ENCODE data around the gene LTBP1.

LTBP1 gene

GRCh38 chr2:33314541-33314940 lies 367.8 kb downstream of the LTBP1 start:
- intact Hi-C loops (cut with DNase I; ENCODE audit: low total_unique reads), result no loop called here
- H3K27ac ChIP-seq, result peak overlapping the region; percentile 62 to 66

DNA sequence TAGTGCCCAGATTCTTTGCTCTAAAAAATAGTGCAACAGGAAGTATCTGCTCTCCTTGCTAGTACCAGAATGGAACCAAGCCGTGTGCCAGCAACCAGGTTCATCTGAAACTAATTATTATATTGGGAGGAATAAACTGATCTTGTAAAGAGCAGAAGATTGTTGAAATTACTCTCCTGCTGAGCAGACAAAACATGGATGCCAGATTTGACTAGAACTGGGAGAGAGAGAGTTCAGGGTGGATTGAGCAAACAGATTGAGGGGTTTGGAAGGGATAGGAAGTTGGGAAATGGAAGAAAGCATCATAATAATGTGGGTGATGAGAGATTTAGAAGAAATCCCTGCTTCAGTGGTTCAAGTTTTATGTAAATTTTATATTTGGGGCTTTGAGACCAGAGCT lies 369.6 kb downstream of the LTBP1 start:
- Histone ChIP-seq H3K36me3 (peaks cover 24 to 34% (median 27%) of the 10 kb centered on the region in 3 donors), H3K27me3 (no peaks in the 10 kb centered on the region), H3K9me3 (no peaks in the 10 kb centered on the region), H3K4me3 (no peak overlapping the region), H3K27ac (peak overlapping the region in 1 of 2 donors; percentile 66), H3K4me1 (peaks cover 0 to 73% (median 22%) of the 10 kb centered on the region in 4 donors)
- intact Hi-C loops (cut with DNase I; ENCODE audit: low total_unique reads), result no loop called here
- TF ChIP-seq CTCF (IDR thresholded peaks at IDR 0.05), result no peak
- DNase-seq, result no peak

More at GRCh38 chr2:33314541-33314940, 367.8 kb downstream of the LTBP1 start:
- no peaks in the 10 kb centered on the region for H3K27me3 ChIP-seq
- no peak for DNase-seq
- H3K4me3 ChIP-seq, result no peak overlapping the region
- no peak for TF ChIP-seq CTCF (IDR thresholded peaks at IDR 0.05)
- peaks cover 0 to 63% (median 20%) of the 10 kb centered on the region in 4 donors for H3K4me1 ChIP-seq
- no peaks in the 10 kb centered on the region for H3K9me3 ChIP-seq
- peaks cover 30 to 44% (median 32%) of the 10 kb centered on the region in 3 donors for H3K36me3 ChIP-seq

- TF ChIP-seq CTCF (IDR thresholded peaks at IDR 0.05), result no peak
- H3K9me3 ChIP-seq, result no peaks in the 10 kb centered on the region
- H3K4me3 ChIP-seq, result no peak overlapping the region
- no peak for DNase-seq
- H3K4me1 ChIP-seq, result peaks cover 0 to 73% (median 30%) of the 10 kb centered on the region in 4 donors
- H3K27me3 ChIP-seq, result no peaks in the 10 kb centered on the region
- H3K27ac ChIP-seq, result peak overlapping the region; percentile 15 to 66
- intact Hi-C loops (cut with DNase I; ENCODE audit: low total_unique reads), result no loop called here
- peaks cover 24 to 34% (median 27%) of the 10 kb centered on the region in 3 donors for H3K36me3 ChIP-seq
Measured at GRCh38 chr2:33317369-33318007, 370.7 kb downstream of the LTBP1 start.

DNA sequence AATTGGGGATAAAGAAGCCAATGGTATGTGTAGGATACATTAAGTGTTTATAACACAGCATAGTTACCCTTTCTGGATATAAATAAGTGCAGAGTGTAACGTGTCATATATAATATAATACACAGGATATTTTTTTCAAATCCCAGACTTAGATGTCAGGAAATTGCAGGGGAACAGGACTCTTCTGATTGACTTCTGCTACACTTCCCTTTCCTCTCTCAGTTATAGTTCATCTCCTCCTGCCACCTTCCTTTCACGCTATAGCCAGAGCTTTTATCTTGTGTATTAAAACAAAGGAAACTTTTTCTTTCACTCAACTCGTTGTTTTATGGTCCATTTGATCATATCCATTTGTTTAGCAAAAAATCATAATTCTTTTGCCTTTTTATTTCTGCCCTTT lies 371.7 kb downstream of the LTBP1 start:
- H3K4me1 ChIP-seq, result peaks cover 0 to 71% (median 30%) of the 10 kb centered on the region in 4 donors
- DNase-seq, result no peak
- H3K9me3 ChIP-seq, result no peaks in the 10 kb centered on the region
- peak overlapping the region; percentile 15 to 66 for H3K27ac ChIP-seq
- peaks cover 24 to 34% (median 27%) of the 10 kb centered on the region in 3 donors for H3K36me3 ChIP-seq
- no peak for TF ChIP-seq CTCF (IDR thresholded peaks at IDR 0.05)
- no peak overlapping the region for H3K4me3 ChIP-seq
- intact Hi-C loops (cut with DNase I; ENCODE audit: low total_unique reads), result no loop called here
- H3K27me3 ChIP-seq, result no peaks in the 10 kb centered on the region

DNA sequence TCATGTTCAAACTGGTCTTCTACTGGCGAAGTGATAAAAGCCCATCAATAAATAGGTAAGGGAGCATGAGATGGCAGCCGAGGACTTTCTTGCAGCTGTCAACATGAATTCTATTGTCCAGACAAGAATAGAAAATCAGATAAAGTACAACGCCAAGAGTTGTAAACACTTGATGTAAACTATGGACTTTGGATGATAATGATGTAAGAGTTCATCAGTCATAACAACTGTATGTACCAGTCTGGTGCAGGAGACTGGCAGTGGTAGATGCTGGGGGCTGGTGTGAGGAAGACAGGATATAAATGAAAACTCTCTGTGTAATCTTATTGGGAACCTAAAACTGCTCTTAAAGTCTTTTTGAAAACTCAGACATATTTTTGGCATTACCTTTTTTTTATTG lies 373.8 kb downstream of the LTBP1 start:
- Histone ChIP-seq H3K9me3 (no peaks in the 10 kb centered on the region), H3K36me3 (peaks cover 7 to 20% (median 15%) of the 10 kb centered on the region in 3 donors), H3K4me1 (peaks cover 0 to 72% (median 27%) of the 10 kb centered on the region in 4 donors), H3K27ac (peak overlapping the region; percentile 64 to 68), H3K4me3 (no peak overlapping the region), H3K27me3 (no peaks in the 10 kb centered on the region)
- intact Hi-C loops (cut with DNase I; ENCODE audit: low total_unique reads), result no loop called here
- TF ChIP-seq CTCF (IDR thresholded peaks at IDR 0.05), result no peak
- DNase-seq, result no peak
